HuH-7.5 (cell line): ENCODE data around the gene STX3.
"Not testable (repeated sequence)": the region's sequence is repeated elsewhere in the genome, so short reads cannot be mapped to it uniquely, and the experiment has no call there.

Experiments
- DNase-seq: peaks from one replicate; pipeline ENCODE4 v3.0.0; 2011; ENCODE audit warnings: low spot score

The STX3 gene

DNA sequence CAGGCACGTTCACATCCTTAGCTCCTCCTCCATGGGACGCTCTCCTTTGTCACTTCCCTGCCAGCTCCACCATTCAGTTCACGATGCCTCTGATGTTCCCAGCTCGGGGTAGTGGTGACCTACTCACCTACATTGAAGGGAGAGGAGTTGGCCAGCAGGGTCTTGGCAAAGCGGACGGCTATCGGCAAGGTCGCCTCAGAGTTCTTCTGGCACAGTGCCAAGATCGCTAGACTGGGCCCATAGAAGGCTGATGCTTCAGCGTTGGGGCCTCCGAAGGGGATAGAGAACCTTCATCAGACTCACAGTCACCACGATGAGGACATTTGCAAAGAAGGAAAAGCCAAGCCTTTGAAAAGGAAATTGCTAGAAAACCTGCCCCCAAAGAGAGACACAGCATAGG lies 87.1 kb downstream of the STX3 start:
- no peak for DNase-seq

DNA sequence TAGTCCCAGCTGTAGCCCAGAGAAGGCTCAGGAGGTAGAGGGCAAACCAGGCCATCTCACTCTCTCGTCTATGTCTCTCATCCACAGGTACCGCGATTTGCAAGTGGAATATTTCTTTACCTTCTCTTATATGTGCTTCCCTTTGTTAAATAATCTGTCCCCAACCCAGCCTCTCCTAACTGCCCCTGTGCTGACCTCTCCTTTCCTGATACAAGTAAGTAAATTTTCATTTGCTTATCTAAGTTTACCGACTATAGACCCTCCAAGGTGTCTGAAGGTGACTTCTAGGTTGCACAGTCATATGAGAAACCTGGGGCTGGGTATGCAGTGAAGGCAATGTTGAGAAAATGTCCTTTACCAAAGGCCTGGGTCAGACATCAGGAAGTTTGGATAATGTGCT lies 90.2 kb downstream of the STX3 start, which contains the start of gene CBLIF:
CBLIF (minus strand) TSS at position 101 of the 400 bp plus-strand sequence; CDS start at position 55, 46 bp downstream.
- DNase-seq: no peak

DNA sequence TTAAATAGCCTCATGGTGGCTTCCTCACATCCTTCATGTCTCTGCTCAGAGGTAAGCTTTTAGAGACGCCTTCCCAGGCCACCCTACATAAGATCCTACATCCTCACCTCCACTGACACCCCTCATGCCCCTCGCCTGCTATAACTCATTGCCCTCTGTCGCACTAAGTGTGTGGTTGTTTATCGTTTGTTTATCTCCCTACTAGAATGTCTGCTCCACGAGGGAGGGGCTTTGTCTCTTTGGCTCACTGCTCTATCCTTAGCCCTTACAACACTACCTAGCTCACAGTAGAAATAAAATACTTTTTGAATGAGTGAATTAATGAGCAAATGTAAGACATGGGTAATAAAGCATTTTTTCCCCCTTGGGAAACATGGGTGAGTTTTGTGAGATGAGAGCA lies 91.4 kb downstream of the STX3 start:
- DNase-seq: no peak

DNA sequence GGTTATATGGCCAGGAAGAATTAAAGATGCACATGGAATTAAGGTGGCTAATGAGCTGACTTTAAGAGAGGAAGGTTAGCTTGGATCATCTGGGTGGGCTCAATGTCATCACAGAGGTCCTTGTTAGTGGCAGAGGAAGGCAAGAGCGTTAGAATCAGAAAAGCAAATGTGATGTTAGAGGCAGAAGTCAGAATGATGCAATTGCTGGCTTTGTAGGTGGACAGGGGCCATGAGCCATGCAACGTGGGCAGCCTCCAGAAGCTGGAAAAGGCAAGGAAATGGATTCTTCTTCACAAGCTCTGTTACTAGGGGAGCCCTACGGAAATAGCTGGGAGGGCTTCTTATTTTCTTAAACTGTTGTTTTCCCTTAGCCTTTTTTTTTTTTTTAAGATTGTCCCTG lies 92.5 kb downstream of the STX3 start:
- no peak for DNase-seq

DNA sequence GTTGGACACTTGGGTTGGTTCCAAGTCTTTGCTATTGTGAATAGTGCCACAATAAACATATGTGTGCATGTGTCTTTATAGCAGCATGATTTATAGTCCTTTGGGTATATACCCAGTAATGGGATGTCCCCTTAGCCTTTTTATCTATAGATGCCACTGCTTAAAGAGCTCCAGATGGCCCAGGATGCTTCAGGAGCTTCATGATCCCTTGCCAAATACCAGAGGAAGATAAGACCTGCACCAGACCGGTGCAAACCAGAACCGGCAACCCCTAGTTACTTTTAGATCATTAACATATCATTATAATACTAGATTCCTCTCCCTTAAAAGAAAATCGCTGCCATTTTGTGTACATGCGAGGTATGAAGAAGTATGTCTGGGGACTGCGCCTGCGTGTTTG lies 93.3 kb downstream of the STX3 start:
- DNase-seq: not testable (repeated sequence)

DNA sequence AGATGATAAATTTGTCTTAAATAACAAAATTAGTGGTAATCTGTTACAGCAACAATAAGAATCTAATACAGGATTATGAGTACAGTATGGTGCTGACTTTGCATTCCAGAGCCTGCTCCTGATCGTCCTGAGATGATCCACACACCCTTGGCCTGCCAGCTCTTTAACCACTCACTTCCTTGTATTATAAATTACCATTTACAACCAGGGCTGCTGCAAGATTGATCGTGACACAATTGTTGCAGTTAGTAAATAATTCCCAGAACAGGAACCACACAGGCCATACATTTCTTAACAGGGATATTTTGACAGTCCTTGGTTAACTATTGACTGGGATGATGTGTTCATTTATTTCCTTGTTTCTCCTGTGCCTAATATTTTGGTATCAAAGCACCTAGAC lies 94.0 kb downstream of the STX3 start:
- DNase-seq: no peak

DNA sequence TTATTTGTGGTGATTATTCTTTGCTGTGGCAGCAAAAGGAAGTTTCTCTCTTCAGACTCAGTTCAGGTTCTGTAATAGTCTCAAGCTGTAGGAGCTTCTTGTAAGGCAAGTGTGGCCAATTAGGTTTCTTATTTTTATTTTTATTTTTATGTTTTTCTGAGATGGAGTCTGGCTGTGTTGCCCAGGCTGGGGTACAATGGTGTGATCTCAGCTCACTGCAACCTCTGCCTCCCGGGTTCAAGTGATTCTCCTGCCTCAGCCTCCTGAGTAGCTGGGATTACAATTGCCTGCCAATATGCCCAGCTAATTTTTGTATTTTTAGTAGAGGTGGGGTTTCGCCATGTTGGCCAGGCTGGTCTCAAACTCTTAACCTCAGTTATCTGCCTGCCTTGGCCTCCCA lies 94.4 kb downstream of the STX3 start:
- DNase-seq: not testable (repeated sequence)

DNA sequence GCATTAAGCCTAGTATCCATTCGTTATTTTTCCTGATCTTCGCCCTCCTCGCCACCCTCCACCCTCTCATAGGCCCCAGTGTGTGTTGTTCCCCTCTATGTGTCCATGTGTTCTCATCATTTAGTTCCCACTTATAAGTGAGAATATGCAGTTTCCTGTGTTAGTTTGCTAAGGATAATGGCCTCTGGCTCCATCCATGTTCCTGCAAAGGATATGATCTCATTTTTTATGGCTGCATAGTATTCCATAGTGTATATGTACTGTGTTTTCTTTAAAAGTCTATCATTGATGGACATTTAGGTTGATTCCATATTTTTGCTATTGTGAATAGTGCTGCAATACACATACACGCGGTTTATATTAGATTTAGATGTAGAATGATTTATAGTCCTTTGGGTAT lies 96.2 kb downstream of the STX3 start:
- not testable (repeated sequence) for DNase-seq

DNA sequence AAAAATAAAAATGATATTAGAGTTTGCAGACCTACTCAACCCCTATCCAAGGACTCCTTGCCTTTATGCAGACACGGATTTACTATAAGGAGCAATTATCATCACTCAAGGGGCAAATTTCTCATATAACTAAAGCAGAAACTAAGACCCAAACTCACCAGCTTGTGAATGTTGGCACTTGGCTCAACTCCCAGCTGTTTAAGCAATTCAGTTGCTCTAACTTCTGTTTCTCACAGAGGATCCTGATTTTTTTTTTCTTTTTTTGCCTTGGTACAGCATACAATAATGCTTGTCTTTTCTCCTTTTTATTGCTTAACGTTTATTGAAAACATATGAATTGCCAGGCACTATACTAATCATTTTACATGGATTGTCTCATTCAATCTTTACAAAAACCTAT lies 99.7 kb downstream of the STX3 start:
- no peak for DNase-seq
